Measurements from ENCODE around the gene SLC25A42.

The SLC25A42 gene

GRCh38 chr19:19162495-19162894, 98.7 kb downstream of the SLC25A42 start:
- H3K27ac ChIP-seq: no peak overlapping the region
- no peak for TF ChIP-seq CTCF (conservative IDR thresholded peaks at IDR 0.05; ENCODE audit: low read depth)
- no peak for DNase-seq (ENCODE audit: low spot score)
- ChIA-PET POLR2A (ENCODE audit: low non-redundant PET) (no interaction called here), CTCF (no interaction called here)
